CD4-positive, alpha-beta T cell treated with Interleukin-17A for 1 hour (primary cell): ENCODE data around the gene ZNF561.

Source experiments
- DNase-seq: peaks from one replicate; pipeline ENCODE4 v3.0.0-alpha.2; 2020

ZNF561 gene

DNA sequence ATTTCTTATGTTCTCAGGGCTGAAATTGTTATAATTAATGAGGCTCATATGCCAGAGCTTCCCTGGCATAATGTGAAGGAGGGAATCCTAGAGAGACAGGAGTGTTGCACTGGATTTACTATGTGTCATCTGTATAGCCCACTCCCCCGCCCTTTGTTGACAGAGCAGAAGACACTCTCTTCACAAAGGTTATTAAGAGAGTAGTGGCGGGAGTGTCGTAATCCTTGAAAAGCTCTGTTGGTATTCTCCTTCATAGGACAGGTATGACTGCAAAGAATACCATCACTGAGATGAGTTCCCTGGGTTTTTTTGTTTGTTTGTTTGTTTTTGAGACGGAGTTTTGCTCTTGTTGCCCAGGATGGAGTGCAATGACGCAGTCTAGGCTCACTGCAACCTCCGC lies 50.8 kb downstream of the ZNF561 start:
- DNase-seq, result no peak

DNA sequence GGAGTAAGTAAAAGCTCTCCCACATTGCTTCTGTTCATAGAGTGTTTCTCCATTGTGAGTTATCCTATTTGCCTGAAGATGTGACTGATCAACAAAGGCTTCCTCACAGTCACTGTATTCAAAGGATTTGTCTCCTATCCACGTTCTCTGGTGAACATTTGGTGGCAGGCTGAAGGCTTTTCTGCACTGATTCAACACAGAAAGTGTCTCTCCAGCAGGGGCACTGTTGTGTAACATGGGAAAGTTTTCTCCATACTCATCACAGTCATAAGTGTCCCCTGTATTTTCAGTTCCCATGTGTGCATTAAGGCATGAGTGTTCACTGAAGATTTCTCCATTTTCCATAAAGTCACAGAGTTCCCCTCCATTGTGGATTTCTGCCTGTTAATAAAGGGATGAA lies 54.3 kb downstream of the ZNF561 start:
- no peak for DNase-seq

DNA sequence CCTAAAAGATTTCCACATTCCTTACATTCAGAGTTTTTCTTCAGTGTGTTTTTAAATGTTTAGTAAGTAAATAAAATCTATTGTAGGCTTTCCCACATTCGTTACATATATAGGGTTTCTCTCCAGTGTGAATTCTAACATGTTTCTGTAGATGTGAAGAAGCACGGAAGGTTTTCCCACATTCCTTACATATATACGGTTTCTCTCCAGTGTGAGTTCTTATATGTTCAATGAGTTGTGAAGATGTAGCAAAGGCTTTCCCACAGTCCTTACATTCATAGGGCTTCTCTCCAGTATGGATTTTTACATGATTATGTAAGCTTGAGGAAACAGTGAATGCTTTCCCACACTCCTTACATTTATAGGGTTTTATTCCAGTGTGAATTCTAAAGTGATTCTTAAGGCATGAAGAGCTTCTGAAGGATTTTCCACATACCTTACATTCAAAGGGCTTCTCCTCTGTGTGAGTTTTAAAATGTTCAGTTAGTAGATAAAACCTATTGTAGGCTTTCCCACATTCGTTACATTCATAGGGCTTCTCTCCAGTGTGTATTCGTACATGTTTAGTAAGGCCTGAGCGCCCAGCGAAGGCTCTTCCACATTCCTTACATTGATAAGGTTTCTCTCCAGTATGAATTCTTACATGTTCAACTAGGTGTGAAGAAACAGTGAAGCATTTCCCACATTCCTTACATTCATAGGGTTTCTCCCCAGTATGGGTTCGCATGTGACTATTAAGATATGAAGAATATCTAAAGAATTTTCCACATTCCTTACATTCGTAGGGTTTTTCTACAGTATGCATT lies 54.9 kb downstream of the ZNF561 start:
- DNase-seq, result no peak
